HCT116 (cell line): ENCODE results near the gene CSNK1G2. TPM values are rescaled to one million over a fixed set of nuclear protein-coding genes. Genes with fewer than 3 reads are reported as not detected.

Source experiments
- ATAC-seq: fragments of 200-7000 bp; cut with Tn5 transposase; 2 replicates; pipeline ENCODE4 v1.9.1; 2020; ENCODE audit warnings: mild to moderate bottlenecking, moderate library complexity
- BruUV-seq: library from RNA; stranded (reverse); fragments of 400-500 nt; replicated peaks from 2 replicates; lab custom pipeline; 2021; lab: Mats Ljungman, UMichigan
- CTCF ChIA-PET: fragments of 300-600 bp; sonication (Branson Sonifier 250); formaldehyde crosslinking; loops from one replicate; lab custom pipeline; 2021; ENCODE audit warnings: antibody characterized with exemption; lab: Charles Lee
- POLR2A ChIA-PET: fragments of 300-600, 350-600 bp; sonication (Branson Sonifier 250); formaldehyde crosslinking; loops from one replicate; lab custom pipeline; 2021; ENCODE audit warnings: antibody characterized with exemption; lab: Charles Lee
- RAD21 ChIA-PET, 2 experiments: fragments of 300-600 bp; sonication (Branson Sonifier 250); formaldehyde crosslinking; loops; one replicate each; lab custom pipeline; 2023; ENCODE audit warnings: low total read pairs in 2 of 2; ENCODE audit not compliant: uncharacterized antibody in 2 of 2, unreplicated experiment in 2 of 2, low non-redundant PET in 1 of 2; lab: Charles Lee
- DNase-seq: peaks from one replicate; pipeline ENCODE4 v3.0.0-alpha.2; 2010; ENCODE audit warnings: low read depth, low spot score
- H2AFZ ChIP-seq: fragments of 200-600 bp; shearing (Covaris generic), sonication (generic); 2 replicates; pipeline ENCODE4 v1.6.1; 2017; ENCODE audit warnings: low read depth, mixed run types, mixed read lengths, antibody characterized with exemption, low read length; ENCODE audit not compliant: poor library complexity, severe bottlenecking
- H3K27ac ChIP-seq: 2 replicates; pipeline ENCODE4 v1.5.1; 2012; ENCODE audit warnings: low read depth, low read length
- H3K27me3 ChIP-seq: fragments of 200-600 bp; sonication (generic); 2 replicates; pipeline ENCODE4 v1.6.1; 2016; ENCODE audit warnings: mixed run types, low read length, mixed read lengths; ENCODE audit not compliant: insufficient read depth
- H3K36me3 ChIP-seq, 2 experiments: fragments of 200-500 bp in 1 of 2; fragments of 200-600 bp in 1 of 2; sonication (Bioruptor generic) in 1 of 2; sonication (generic) in 1 of 2; 2 replicates each; pipeline versions ENCODE4 v1.5.1 to v1.6.1; 2014 to 2016; ENCODE audit warnings: low read length in 2 of 2, inconsistent platforms in 1 of 2, mixed read lengths in 1 of 2, mixed run types in 1 of 2; ENCODE audit not compliant: insufficient read depth in 2 of 2, control insufficient read depth in 1 of 2
- H3K4me1 ChIP-seq, 2 experiments: fragments of 200-600 bp in 1 of 2; sonication (generic) in 1 of 2; 2 replicates each; pipeline versions ENCODE4 v1.5.1 to v1.6.1; 2012 to 2017; ENCODE audit warnings: low read length in 2 of 2, inconsistent platforms in 1 of 2, mild to moderate bottlenecking in 1 of 2, mixed read lengths in 1 of 2, mixed run types in 1 of 2, moderate library complexity in 1 of 2; ENCODE audit not compliant: insufficient read depth in 2 of 2, control insufficient read depth in 1 of 2
- H3K4me2 ChIP-seq: fragments of 200-600 bp; sonication (generic); 2 replicates; pipeline ENCODE4 v1.6.1; 2017; ENCODE audit warnings: mixed run types, low read length, mixed read lengths
- H3K4me3 ChIP-seq, 2 experiments: fragments of 200-600 bp in 1 of 2; sonication (generic) in 1 of 2; replicated peaks in 1 of 2; 2 replicates each; pipeline ENCODE4 v1.5.1; 2011 to 2016; ENCODE audit warnings: low read length in 2 of 2, control low read depth in 1 of 2, low read depth in 1 of 2, mild to moderate bottlenecking in 1 of 2, mixed read lengths in 1 of 2, mixed run types in 1 of 2
- H3K79me2 ChIP-seq: fragments of 200-600 bp; sonication (generic); 2 replicates; pipeline ENCODE4 v1.6.1; 2017; ENCODE audit warnings: mild to moderate bottlenecking, mixed run types, low read length, moderate library complexity, mixed read lengths; ENCODE audit not compliant: insufficient read depth
- H3K9ac ChIP-seq: fragments of 200-600 bp; sonication (generic); 2 replicates; pipeline ENCODE4 v1.6.1; 2016; ENCODE audit warnings: low read length, mixed read lengths
- H3K9me2 ChIP-seq: fragments of 200-600 bp; sonication (generic), shearing (Covaris generic); 2 replicates; pipeline ENCODE4 v1.6.1; 2017; ENCODE audit warnings: mixed run types, mild to moderate bottlenecking, moderate library complexity; ENCODE audit not compliant: insufficient read depth
- H3K9me3 ChIP-seq, 2 experiments: fragments of 200-500 bp in 1 of 2; fragments of 200-600 bp in 1 of 2; sonication (Bioruptor generic) in 1 of 2; sonication (generic) in 1 of 2; 2 replicates each; pipeline ENCODE4 v1.6.1; 2014 to 2017; ENCODE audit warnings: low read length in 2 of 2, mixed read lengths in 2 of 2, inconsistent platforms in 1 of 2, low read depth in 1 of 2, mild to moderate bottlenecking in 1 of 2, mixed run types in 1 of 2, moderate library complexity in 1 of 2; ENCODE audit not compliant: control insufficient read depth in 1 of 2, insufficient read depth in 1 of 2
- H4K20me1 ChIP-seq: fragments of 200-600 bp; sonication (generic), shearing (Covaris generic); 2 replicates; pipeline ENCODE4 v1.6.1; 2017; ENCODE audit warnings: mixed run types, mild to moderate bottlenecking, moderate library complexity; ENCODE audit not compliant: insufficient read depth
- CBX3 ChIP-seq: IDR thresholded peaks from 2 replicates; pipeline ENCODE4 v1.6.1; 2012; ENCODE audit warnings: low read depth
- CEBPB ChIP-seq: IDR thresholded peaks from 2 replicates; pipeline ENCODE4 v1.6.1; 2012; ENCODE audit warnings: low read depth
- CTCF ChIP-seq, 3 experiments: fragments of 200-600 bp in 1 of 3; sonication (generic) in 1 of 3; IDR thresholded peaks in 2 of 3; conservative IDR thresholded peaks in 1 of 3; 2 replicates each; pipeline ENCODE4 v1.5.1; 2012 to 2017; ENCODE audit warnings: low read depth in 2 of 3, low read length in 2 of 3, antibody characterized with exemption in 1 of 3, borderline replicate concordance in 1 of 3, control low read depth in 1 of 3, mild to moderate bottlenecking in 1 of 3, mixed read lengths in 1 of 3, mixed run types in 1 of 3, moderate library complexity in 1 of 3; ENCODE audit not compliant: insufficient read depth in 1 of 3
- ELF1 ChIP-seq: IDR thresholded peaks from 2 replicates; pipeline ENCODE4 v1.6.1; 2012; ENCODE audit warnings: low read depth, borderline replicate concordance
- EZH2 ChIP-seq: fragments of 200-600 bp; sonication (generic); IDR thresholded peaks from 2 replicates; pipeline ENCODE4 v1.6.1; 2017; ENCODE audit warnings: antibody characterized with exemption, mixed run types
- EZH2phosphoT487 ChIP-seq: fragments of 200-600 bp; IDR thresholded peaks from 2 replicates; pipeline ENCODE4 v1.6.1; 2018; ENCODE audit warnings: antibody characterized with exemption, borderline replicate concordance
- FOSL1 ChIP-seq: IDR thresholded peaks from 2 replicates; pipeline ENCODE4 v1.6.1; 2012; ENCODE audit warnings: low read depth
- MAX ChIP-seq: IDR thresholded peaks from 2 replicates; pipeline ENCODE4 v1.6.1; 2012
- POLR2AphosphoS5 ChIP-seq: IDR thresholded peaks from 2 replicates; pipeline ENCODE4 v1.6.1; 2011; ENCODE audit warnings: mild to moderate bottlenecking, low read depth, low read length, moderate library complexity
- RAD21 ChIP-seq: IDR thresholded peaks from 2 replicates; pipeline ENCODE4 v1.6.1; 2012; ENCODE audit warnings: low read depth, mild to moderate bottlenecking
- SIN3A ChIP-seq: IDR thresholded peaks from 2 replicates; pipeline ENCODE4 v1.6.1; 2012; ENCODE audit warnings: low read depth
- SRF ChIP-seq: IDR thresholded peaks from 2 replicates; pipeline ENCODE4 v1.6.1; 2012; ENCODE audit warnings: low read depth
- TCF7L2 ChIP-seq: IDR thresholded peaks from 2 replicates; pipeline ENCODE4 v1.7.0; 2011; ENCODE audit warnings: borderline replicate concordance, inconsistent platforms; ENCODE audit not compliant: insufficient read depth, insufficient read length; ENCODE audit errors: extremely low read depth
- YY1 ChIP-seq: IDR thresholded peaks from 2 replicates; pipeline ENCODE4 v1.6.1; 2011; ENCODE audit warnings: low read length, low read depth, moderate library complexity, mild to moderate bottlenecking; ENCODE audit not compliant: insufficient replicate concordance; ENCODE audit errors: extremely low read depth
- ZFX ChIP-seq: fragments of 450-650 bp; IDR thresholded peaks from 2 replicates; pipeline ENCODE4 v1.6.1; 2017
- ZNF274 ChIP-seq: fragments of 200-500 bp; sonication (Bioruptor generic); IDR thresholded peaks from 2 replicates; pipeline ENCODE4 v1.6.1; 2014; ENCODE audit warnings: mild to moderate bottlenecking, low read depth, low read length, inconsistent platforms
- intact Hi-C: fragments of 100-400 bp; cut with micrococcal nuclease; formaldehyde crosslinking; loops from 2 replicates; pipeline ENCODE4 v1.10.0; 2022
- total RNA-seq: library from RNA; stranded (reverse); gene quantifications from one replicate; pipeline ENCODE4 v1.2.1, GENCODE V29; 2021; ENCODE audit not compliant: unreplicated experiment

CSNK1G2 gene
- total RNA-seq, 1 experiment from 2014 or later, result 97.9 TPM

GRCh38 chr19:1936430-1936829 is 4.5 kb upstream of the CSNK1G2 start:
- Histone ChIP-seq H3K79me2 (peaks cover 2% of the 10 kb centered on the region), H4K20me1 (no peaks in the 10 kb centered on the region), H3K4me3 (no peak overlapping the region), H3K4me1 (peaks cover 9 to 20% of the 10 kb centered on the region in 2 experiments), H3K27ac (no peak overlapping the region), H3K4me2 (no peak overlapping the region), H3K9ac (no peak overlapping the region), H3K27me3 (no peaks in the 10 kb centered on the region), H3K9me2 (no peaks in the 10 kb centered on the region), H3K9me3 (peaks cover 0 to 8% of the 10 kb centered on the region in 2 experiments; a peak in 1 of 4 replicates), H2AFZ (no peak overlapping the region), H3K36me3 (no peaks in the 10 kb centered on the region)
- TF ChIP-seq EZH2 (no peak), MAX (no peak), SRF (no peak), ELF1 (no peak), FOSL1 (no peak), ZFX (no peak), SIN3A (no peak), EZH2phosphoT487 (no peak), CBX3 (no peak), RAD21 (no peak), TCF7L2 (no peak), YY1 (no peak), CEBPB (no peak), POLR2AphosphoS5 (no peak), ZNF274 (no peak), CTCF (IDR thresholded peaks at IDR 0.05 in 2 of 3, conservative IDR thresholded peaks at IDR 0.05 in 1 of 3; ENCODE audit: borderline replicate concordance in 1 of 3, insufficient read depth in 1 of 3, low read depth in 2 of 3, low read length in 2 of 3) (no peak)
- DNase-seq (no peak), ATAC-seq (no peak)
- ChIA-PET CTCF (interaction anchor here (0.8 kb wide), 1 partner anchor 701 kb away, joined by 3 read pairs; no protein-coding TSS in a partner anchor), RAD21 (no interaction called here), POLR2A (no interaction called here)
- intact Hi-C loops, result loop anchor here (10.0 kb wide), 1 partner anchor 128 kb away; no protein-coding TSS in a partner anchor
- no TSS peak for BruUV-seq
